Coronary artery (tissue), 2 donors: ENCODE measurements around the gene NUBP1.
"Not testable (repeated sequence)": the region's sequence is repeated elsewhere in the genome, so short reads cannot be mapped to it uniquely, and the experiment has no call there.

ENCODE experiments used
- DNase-seq: peaks from one replicate; pipeline ENCODE4 v3.0.0-alpha.2; 2017; ENCODE audit warnings: low spot score
- H3K27ac ChIP-seq, 2 donors: fragments of 200-600 bp; sonication (generic); one replicate each; pipeline ENCODE4 v1.5.1; 2016 to 2019
- H3K4me3 ChIP-seq: fragments of 200-600 bp; sonication (generic); 2 replicates; pipeline ENCODE4 v1.5.1; 2016; ENCODE audit warnings: mild to moderate bottlenecking, moderate library complexity
- CTCF ChIP-seq: fragments of 200-600 bp; sonication (generic); IDR thresholded peaks from one replicate; pipeline ENCODE4 v1.5.1; 2019; ENCODE audit warnings: antibody characterized with exemption

NUBP1 gene

GRCh38 chr16:10740000-10740844 lies 3.4 kb upstream of the NUBP1 start:
- no peak overlapping the region for H3K4me3 ChIP-seq
- DNase-seq, result no peak
- TF ChIP-seq CTCF, result no peak
- peak overlapping the region; percentile 79 to 90 for H3K27ac ChIP-seq

- no peak for TF ChIP-seq CTCF
- Histone ChIP-seq H3K27ac (peak overlapping the region; percentile 79 to 93), H3K4me3 (no peak overlapping the region)
- no peak for DNase-seq
Measured at GRCh38 chr16:10740845-10741208, 2.8 kb upstream of the NUBP1 start.

GRCh38 chr16:10741249-10741648 lies 2.4 kb upstream of the NUBP1 start:
- not testable (repeated sequence) for H3K4me3 ChIP-seq, DNase-seq
- peak overlapping the region; percentile 79 to 93 for H3K27ac ChIP-seq

- no peak for TF ChIP-seq CTCF
- Histone ChIP-seq H3K4me3 (no peak overlapping the region), H3K27ac (peak overlapping the region; percentile 82 to 93)
- no peak for DNase-seq
Measured at GRCh38 chr16:10741844-10742243, 1.8 kb upstream of the NUBP1 start.

- H3K27ac ChIP-seq, result peak overlapping the region; percentile 93 to 98
- no peak for TF ChIP-seq CTCF
- DNase-seq, result no peak
- H3K4me3 ChIP-seq, result peak overlapping the region; percentile 75
Measured at GRCh38 chr16:10743227-10743609, 424 bp upstream of the NUBP1 start.

GRCh38 chr16:10744370-10745030 lies 858 bp downstream of the NUBP1 start:
- Histone ChIP-seq H3K4me3 (peak overlapping the region; percentile 75), H3K27ac (peak overlapping the region; percentile 93 to 98)
- no peak for DNase-seq
- TF ChIP-seq CTCF, result no peak

GRCh38 chr16:10745841-10746240 lies 2.2 kb downstream of the NUBP1 start:
- Histone ChIP-seq H3K27ac (no peak overlapping the region), H3K4me3 (no peak overlapping the region)
- TF ChIP-seq CTCF, result no peak
- no peak for DNase-seq
